ENCODE measurements around the gene PSMB2. TPM values are rescaled to one million over a fixed set of nuclear protein-coding genes. Genes with fewer than 3 reads are reported as not detected.

PSMB2 gene
- 29.7 and 35.3 TPM in 2 replicates for total RNA-seq (2014; rRNA removed; shearing (Covaris generic))

DNA sequence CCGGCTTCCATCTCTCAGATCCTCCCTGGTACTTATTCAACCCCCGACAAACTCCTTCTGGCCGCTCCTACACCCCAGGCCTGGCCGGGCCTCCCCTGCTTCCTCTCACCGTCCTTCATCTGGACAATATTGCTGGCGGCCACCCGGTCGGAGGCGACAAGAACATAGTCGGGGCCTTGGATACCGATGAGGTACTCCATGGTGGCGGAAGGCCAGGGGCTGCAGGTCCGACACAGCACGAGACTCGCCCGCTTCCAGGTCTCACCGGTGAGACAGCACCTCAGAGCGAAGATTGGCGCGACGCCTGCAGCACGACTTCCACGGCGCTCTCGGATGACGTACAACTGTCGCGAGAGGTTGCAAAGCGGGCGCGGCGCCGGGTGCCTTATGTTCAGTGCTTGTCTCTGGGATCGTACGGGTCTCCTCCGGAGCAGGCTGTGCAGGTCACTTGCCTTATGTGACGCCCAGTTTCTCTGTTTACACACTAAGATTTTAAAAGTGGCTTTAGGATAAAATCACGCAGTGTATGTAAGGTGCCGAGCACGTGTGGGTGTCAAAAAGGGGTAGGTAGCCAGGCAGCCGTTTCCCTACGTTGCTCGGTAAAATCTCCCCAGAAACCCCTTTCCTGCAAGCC, at the start of gene PSMB2:
PSMB2 (minus strand) TSS at position 294 of the 634 bp plus-strand sequence; CDS start at position 200, 94 bp downstream.

DNA sequence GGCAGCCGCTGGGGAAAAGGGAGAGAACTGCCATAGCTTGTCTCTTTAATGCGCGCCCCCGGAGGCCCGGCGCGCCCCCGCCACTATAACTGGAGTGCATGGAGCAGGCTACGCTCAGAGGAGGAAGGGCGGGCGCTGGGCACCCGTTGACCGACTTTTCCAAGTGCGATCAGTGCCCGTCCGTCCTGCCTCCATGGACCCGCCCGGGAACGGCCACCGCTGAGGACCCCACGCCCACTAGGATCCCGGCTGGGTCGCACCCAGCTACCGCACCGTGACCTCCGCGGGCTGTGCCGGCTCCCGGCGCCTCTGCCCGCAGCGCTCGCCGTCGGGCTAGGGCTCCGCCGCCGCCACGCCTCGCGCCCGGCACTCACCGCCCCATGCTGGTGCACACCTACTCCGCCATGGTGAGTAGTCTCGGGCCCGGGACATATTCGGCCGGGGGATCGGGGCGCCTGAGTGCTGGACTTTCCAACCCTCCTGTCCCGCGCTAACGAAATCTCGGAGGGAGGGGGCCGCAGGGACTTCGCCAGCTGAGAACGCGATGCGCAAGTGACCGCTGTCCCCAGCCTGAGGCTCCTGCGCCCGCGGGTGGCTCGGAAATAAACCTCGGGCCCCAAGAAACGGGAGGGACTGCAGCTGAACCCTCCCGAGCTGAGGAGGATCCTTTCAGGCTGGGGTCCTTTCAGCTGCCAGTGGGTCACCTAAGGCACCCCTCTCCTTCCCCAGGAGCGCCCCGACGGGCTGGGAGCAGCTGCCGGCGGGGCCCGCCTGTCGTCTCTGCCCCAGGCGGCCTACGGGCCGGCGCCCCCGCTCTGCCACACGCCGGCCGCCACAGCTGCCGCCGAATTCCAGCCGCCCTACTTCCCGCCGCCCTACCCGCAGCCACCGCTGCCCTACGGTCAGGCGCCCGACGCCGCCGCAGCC, 67.9 kb downstream of the PSMB2 start, which contains the start of gene TFAP2E:
TFAP2E (plus strand) TSS at position 117 of the 927 bp plus-strand sequence; CDS start at position 381, 264 bp downstream.

DNA sequence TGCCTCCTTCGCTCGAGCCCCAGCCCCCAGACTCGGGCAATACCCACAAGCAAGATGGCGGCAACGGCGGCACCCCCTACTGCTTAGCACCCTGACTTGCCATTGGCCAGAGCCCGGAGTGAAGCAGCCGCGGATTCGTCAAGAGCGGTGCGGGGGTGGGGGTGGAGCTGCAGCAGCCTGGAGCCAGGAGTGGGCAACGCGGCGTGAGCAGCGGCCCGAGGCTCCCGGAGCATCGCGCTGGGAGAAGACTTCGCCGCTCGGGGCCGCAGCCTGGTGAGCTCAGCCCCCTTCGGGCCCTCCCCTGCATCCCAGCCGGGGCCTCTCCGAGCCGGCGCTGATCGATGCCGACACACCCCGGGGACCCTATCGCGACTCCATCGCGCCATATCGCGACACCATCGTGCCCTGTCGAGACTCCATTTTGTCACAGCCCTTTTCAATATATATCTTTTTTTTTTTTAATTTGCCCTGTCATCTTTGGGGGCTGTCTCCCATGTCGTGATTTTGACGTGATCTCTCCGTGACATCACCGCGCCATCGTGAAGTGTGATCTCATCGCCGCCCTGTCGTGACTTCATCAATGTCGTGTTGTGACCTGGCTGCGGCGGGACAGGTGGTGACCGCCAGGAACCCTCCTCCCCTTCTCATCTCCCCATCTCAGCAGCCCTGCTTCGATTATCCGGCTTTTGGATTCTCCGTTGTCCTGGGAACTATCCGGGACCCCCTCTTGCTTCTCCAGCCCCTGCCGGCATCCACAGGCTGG, 83.5 kb downstream of the PSMB2 start, which contains the start of gene NCDN:
NCDN (plus strand) TSS at position 189 of the 763 bp plus-strand sequence; CDS start at position 581, 392 bp downstream.

GRCh38 chr1:35557118-35557610, 84.2 kb downstream of the PSMB2 start, which contains the start of gene KIAA0319L:
Gene KIAA0319L (minus strand): TSS chr1:35557403. CDS start chr1:35554491, 2,912 bp downstream.

Other genes starting within 250 kb of the PSMB2 start
- 42.5 and 43.1 TPM in 2 replicates for gene KIAA0319L, start 84.1 kb downstream of the PSMB2 start, total RNA-seq (2014; rRNA removed; shearing (Covaris generic))
- gene NCDN, start 83.7 kb downstream of the PSMB2 start, total RNA-seq (2014; rRNA removed; shearing (Covaris generic)): 40.7 and 41.9 TPM in 2 replicates
- 0.79 and 1.2 TPM in 2 replicates for gene TFAP2E, start 68.2 kb downstream of the PSMB2 start, total RNA-seq (2014; rRNA removed; shearing (Covaris generic))
- gene C1orf216, start 77.4 kb upstream of the PSMB2 start, total RNA-seq (2014; rRNA removed; shearing (Covaris generic)): 18.0 and 18.1 TPM in 2 replicates
- gene CLSPN, start 128.5 kb upstream of the PSMB2 start, total RNA-seq (2014; rRNA removed; shearing (Covaris generic)): 24.1 and 26.5 TPM in 2 replicates
- 3.4 and 4.5 TPM in 2 replicates for gene AGO4, start 166.5 kb upstream of the PSMB2 start, total RNA-seq (2014; rRNA removed; shearing (Covaris generic))
- gene AGO1, start 241.7 kb upstream of the PSMB2 start, total RNA-seq (2014; rRNA removed; shearing (Covaris generic)): 33.5 and 37.9 TPM in 2 replicates